Endothelial cell of umbilical vein (primary cell): ENCODE measurements around the gene SERPINA9. TPM values are rescaled to one million over a fixed set of nuclear protein-coding genes. Genes with fewer than 3 reads are reported as not detected.

Experiments
- BruUV-seq: library from RNA; stranded (reverse); fragments of 400-500 nt; replicated peaks from 2 replicates; lab custom pipeline; 2021; lab: Mats Ljungman, UMichigan
- CTCF ChIA-PET: fragments of 300-600, 350-600 bp; sonication (Branson Sonifier 250); formaldehyde crosslinking; loops from one replicate; lab custom pipeline; 2021; ENCODE audit warnings: antibody characterized with exemption, inconsistent platforms; lab: Charles Lee
- POLR2A ChIA-PET: fragments of 300-600, 350-600 bp; sonication (Branson Sonifier 250); formaldehyde crosslinking; loops from one replicate; lab custom pipeline; 2021; ENCODE audit warnings: antibody characterized with exemption, inconsistent platforms; lab: Charles Lee
- DNase-seq: peaks from one replicate; pipeline ENCODE4 v3.0.0-alpha.2; 2011; ENCODE audit warnings: low read depth, low spot score
- FAIRE-seq: peaks from 2 replicates; lab custom pipeline; 2011; peaks lifted over from hg19 to GRCh38; lab: Jason Lieb, UNC
- H2AFZ ChIP-seq: 2 replicates; pipeline ENCODE4 v1.6.0; 2012; ENCODE audit warnings: low read depth, low read length, control low read depth, inconsistent platforms
- H3K27ac ChIP-seq: 2 replicates; pipeline ENCODE4 v1.5.1; 2011; ENCODE audit warnings: low read depth, mild to moderate bottlenecking, control low read depth, low read length, moderate library complexity; ENCODE audit not compliant: insufficient read depth
- H3K27me3 ChIP-seq, 2 experiments: 2 replicates each; pipeline versions ENCODE4 v1.6.0 to v1.6.1; 2011; ENCODE audit warnings: low read length in 2 of 2, mixed read lengths in 1 of 2; ENCODE audit not compliant: control insufficient read depth in 2 of 2, insufficient read depth in 2 of 2
- H3K36me3 ChIP-seq, 2 experiments: 2 replicates in 1 of 2; 3 replicates in 1 of 2; pipeline ENCODE4 v1.5.1; 2011; ENCODE audit warnings: low read length in 2 of 2, mild to moderate bottlenecking in 1 of 2, moderate library complexity in 1 of 2; ENCODE audit not compliant: control insufficient read depth in 2 of 2, insufficient read depth in 2 of 2; ENCODE audit errors: extremely low read depth in 1 of 2
- H3K4me1 ChIP-seq: 3 replicates; pipeline ENCODE4 v1.5.1; 2011; ENCODE audit warnings: mild to moderate bottlenecking, low read length; ENCODE audit not compliant: control insufficient read depth, insufficient read depth; ENCODE audit errors: extremely low read depth
- H3K4me2 ChIP-seq: 2 replicates; pipeline ENCODE4 v1.6.1; 2011; ENCODE audit warnings: low read length, control low read depth, mixed read lengths; ENCODE audit not compliant: insufficient read depth
- H3K4me3 ChIP-seq, 3 experiments: fragments of 200-600 bp in 1 of 3; sonication (generic), shearing (Covaris generic) in 1 of 3; replicated peaks in 1 of 3; 2 replicates each; pipeline ENCODE4 v1.5.1; 2011 to 2016; ENCODE audit warnings: control low read depth in 3 of 3, low read length in 3 of 3, mild to moderate bottlenecking in 2 of 3, inconsistent platforms in 1 of 3, low read depth in 1 of 3, moderate library complexity in 1 of 3; ENCODE audit not compliant: insufficient read depth in 1 of 3
- H3K79me2 ChIP-seq: 2 replicates; pipeline ENCODE4 v1.6.0; 2012; ENCODE audit warnings: low read length, inconsistent platforms; ENCODE audit not compliant: control insufficient read depth, insufficient read depth
- H3K9ac ChIP-seq: replicated peaks from 2 replicates; pipeline ENCODE3; 2011; ENCODE audit warnings: low read length, control low read depth; ENCODE audit not compliant: insufficient read depth; ENCODE audit errors: extremely low read depth
- H3K9me1 ChIP-seq: replicated peaks from 3 replicates; pipeline ENCODE4 v1.6.0; 2011; ENCODE audit warnings: mild to moderate bottlenecking, low read length; ENCODE audit not compliant: control insufficient read depth, insufficient read depth; ENCODE audit errors: extremely low read depth
- H3K9me3 ChIP-seq: replicated peaks from 2 replicates; pipeline ENCODE4 v1.5.1; 2012; ENCODE audit warnings: low read length, inconsistent platforms; ENCODE audit not compliant: control insufficient read depth, insufficient read depth
- H4K20me1 ChIP-seq: replicated peaks from 2 replicates; pipeline ENCODE3; 2011; ENCODE audit warnings: mild to moderate bottlenecking, low read length; ENCODE audit not compliant: control insufficient read depth, insufficient read depth; ENCODE audit errors: extremely low read depth
- EZH2 ChIP-seq: IDR thresholded peaks from 2 replicates; pipeline ENCODE4 v1.6.1; 2012; ENCODE audit warnings: borderline replicate concordance, low read depth, mild to moderate bottlenecking, moderate library complexity, low read length, inconsistent platforms; ENCODE audit not compliant: severe bottlenecking
- FOS ChIP-seq: IDR thresholded peaks from 2 replicates; pipeline ENCODE4 v1.6.1; 2011; ENCODE audit warnings: mild to moderate bottlenecking, low read length, moderate library complexity, borderline replicate concordance; ENCODE audit not compliant: insufficient read depth
- GATA2 ChIP-seq: IDR thresholded peaks from 2 replicates; pipeline ENCODE4 v1.7.0; 2011; ENCODE audit warnings: low read depth, mild to moderate bottlenecking, moderate library complexity, mixed read lengths, low read length; ENCODE audit not compliant: insufficient read length, insufficient read depth
- JUN ChIP-seq: IDR thresholded peaks from 2 replicates; pipeline ENCODE4 v1.6.1; 2011; ENCODE audit warnings: borderline replicate concordance, low read depth; ENCODE audit not compliant: insufficient read length, insufficient read depth
- MYC ChIP-seq: IDR thresholded peaks from one replicate; pipeline ENCODE4 v1.6.1; 2011; ENCODE audit warnings: mild to moderate bottlenecking, low read depth, low read length
- POLR2A ChIP-seq: IDR thresholded peaks from 2 replicates; pipeline ENCODE4 v1.6.1; 2012; ENCODE audit warnings: low read depth, mild to moderate bottlenecking, control low read depth, low read length
- POLR2AphosphoS5 ChIP-seq: IDR thresholded peaks from 2 replicates; pipeline ENCODE4 v1.6.1; 2012; ENCODE audit warnings: low read depth, mild to moderate bottlenecking, control low read depth, low read length, moderate library complexity; ENCODE audit not compliant: insufficient read depth
- dilution Hi-C: fragments of 300-500 bp; cut with MboI; formaldehyde crosslinking; loops from one replicate; pipeline ENCODE4 v1.15.0; 2019; ENCODE audit warnings: low sequenced_read_pairs; ENCODE audit not compliant: extremely low pct_ligation_motif_present
- intact Hi-C: fragments of 100-400 bp; cut with micrococcal nuclease; formaldehyde crosslinking; loops from one replicate; pipeline ENCODE4 v1.10.0; 2022
- polyA plus RNA-seq, 4 experiments: library from polyadenylated mRNA; depleted of rRNA in 3 of 4; stranded (reverse) in 3 of 4; unstranded in 1 of 4; fragments of >200 nt; gene quantifications; 2 replicates each; pipeline versions ENCODE4 v1.2.1 to v1.2.3, GENCODE V29; 2011 to 2012; ENCODE audit warnings: missing spikeins in 1 of 4
- total RNA-seq: library from RNA; stranded (reverse); gene quantifications from 2 replicates; pipeline ENCODE4 v1.2.3, GENCODE V29; 2021
- TF ChIP-seq, protein P1 (sequence below): IDR thresholded peaks from 2 replicates; pipeline ENCODE4 v1.6.1; 2011; ENCODE audit not compliant: insufficient read depth, insufficient read length
- TF ChIP-seq, protein P2 (sequence below), 2 donors: IDR thresholded peaks; 1 replicate in 1 of 2; 2 replicates in 1 of 2; pipeline ENCODE4 v1.5.1; 2011; ENCODE audit warnings: low read length in 2 of 2, mild to moderate bottlenecking in 2 of 2, moderate library complexity in 2 of 2, control low read depth in 1 of 2, inconsistent platforms in 1 of 2, low read depth in 1 of 2; ENCODE audit not compliant: insufficient read depth in 1 of 2; ENCODE audit errors: extremely low read depth in 1 of 2

The SERPINA9 gene
- total and polyA plus RNA-seq, 2 donors (not counting 3 experiments of a cell fraction or from before 2014, with no cell fraction given), result not detected

DNA sequence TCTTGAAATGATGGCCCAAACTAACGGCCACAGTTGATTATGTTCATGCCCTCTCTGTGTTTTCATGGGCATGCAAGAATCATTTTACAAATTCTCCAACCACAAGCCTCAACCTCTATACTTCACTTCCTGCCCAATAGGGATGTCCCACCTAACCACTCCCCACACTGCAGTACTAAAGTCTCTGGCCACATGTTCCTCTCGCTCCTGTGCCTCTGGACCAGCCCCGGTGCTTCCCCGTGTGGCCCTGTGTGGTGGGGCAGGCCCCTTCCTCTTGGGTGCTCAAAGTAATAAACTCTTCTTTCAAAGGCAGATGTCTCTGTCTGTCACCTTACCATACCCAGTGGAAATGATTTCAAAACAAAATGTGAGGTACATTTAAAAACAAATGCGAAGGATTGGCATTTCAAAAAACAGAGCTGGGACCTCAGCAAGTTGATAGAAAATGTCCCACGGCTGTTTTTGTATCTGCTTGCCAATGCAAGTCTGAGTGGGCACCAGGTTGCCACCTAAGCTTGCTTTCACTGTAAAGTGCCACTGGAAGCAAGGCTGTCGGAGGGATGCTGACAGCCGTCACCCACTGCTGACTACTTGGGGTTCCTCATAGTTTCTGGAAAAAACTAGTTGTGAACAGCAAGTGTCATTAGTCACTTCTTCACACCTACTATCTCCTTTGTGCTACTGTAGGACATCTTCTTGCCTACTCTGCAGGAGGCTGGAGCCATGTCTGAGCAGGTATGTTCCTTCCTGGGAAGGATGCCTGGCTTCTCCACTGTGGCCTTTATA, 15.2 kb downstream of the SERPINA9 start:
- Histone ChIP-seq H3K27ac (no peak overlapping the region), H3K79me2 (no peaks in the 10 kb centered on the region), H3K9me3 (peaks cover 2% of the 10 kb centered on the region), H3K36me3 (no peaks in the 10 kb centered on the region), H2AFZ (no peak overlapping the region), H3K4me3 (no peak overlapping the region), H3K4me2 (no peak overlapping the region), H3K27me3 (no peaks in the 10 kb centered on the region), H3K4me1 (no peaks in the 10 kb centered on the region), H4K20me1 (no peaks in the 10 kb centered on the region), H3K9ac (no peak overlapping the region), H3K9me1 (no peaks in the 10 kb centered on the region)
- no peak for DNase-seq
- ChIA-PET CTCF (no interaction called here), POLR2A (no interaction called here)
- FAIRE-seq, result no peak
- TF ChIP-seq POLR2AphosphoS5, result no peak
- TF ChIP-seq EZH2, result no peak
- TF ChIP-seq, protein P1, sequence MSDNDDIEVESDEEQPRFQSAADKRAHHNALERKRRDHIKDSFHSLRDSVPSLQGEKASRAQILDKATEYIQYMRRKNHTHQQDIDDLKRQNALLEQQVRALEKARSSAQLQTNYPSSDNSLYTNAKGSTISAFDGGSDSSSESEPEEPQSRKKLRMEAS, result no peak
- TF ChIP-seq, protein P2, sequence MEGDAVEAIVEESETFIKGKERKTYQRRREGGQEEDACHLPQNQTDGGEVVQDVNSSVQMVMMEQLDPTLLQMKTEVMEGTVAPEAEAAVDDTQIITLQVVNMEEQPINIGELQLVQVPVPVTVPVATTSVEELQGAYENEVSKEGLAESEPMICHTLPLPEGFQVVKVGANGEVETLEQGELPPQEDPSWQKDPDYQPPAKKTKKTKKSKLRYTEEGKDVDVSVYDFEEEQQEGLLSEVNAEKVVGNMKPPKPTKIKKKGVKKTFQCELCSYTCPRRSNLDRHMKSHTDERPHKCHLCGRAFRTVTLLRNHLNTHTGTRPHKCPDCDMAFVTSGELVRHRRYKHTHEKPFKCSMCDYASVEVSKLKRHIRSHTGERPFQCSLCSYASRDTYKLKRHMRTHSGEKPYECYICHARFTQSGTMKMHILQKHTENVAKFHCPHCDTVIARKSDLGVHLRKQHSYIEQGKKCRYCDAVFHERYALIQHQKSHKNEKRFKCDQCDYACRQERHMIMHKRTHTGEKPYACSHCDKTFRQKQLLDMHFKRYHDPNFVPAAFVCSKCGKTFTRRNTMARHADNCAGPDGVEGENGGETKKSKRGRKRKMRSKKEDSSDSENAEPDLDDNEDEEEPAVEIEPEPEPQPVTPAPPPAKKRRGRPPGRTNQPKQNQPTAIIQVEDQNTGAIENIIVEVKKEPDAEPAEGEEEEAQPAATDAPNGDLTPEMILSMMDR (IDR thresholded peaks at IDR 0.05; ENCODE audit: extremely low read depth in 1 of 2, insufficient read depth in 1 of 2, low read depth in 1 of 2, low read length in 2 of 2), result no peak
- no peak for TF ChIP-seq FOS
- no peak for TF ChIP-seq MYC
- no peak for TF ChIP-seq JUN
- no peak for TF ChIP-seq POLR2A
- TF ChIP-seq GATA2, result no peak
- intact Hi-C loops (no loop called here), dilution Hi-C loops (no loop called here)
- BruUV-seq, result no TSS peak
